B cell (primary cell): Measurements from ENCODE around the gene SRGAP1. TPM values are rescaled to one million over a fixed set of nuclear protein-coding genes. Genes with fewer than 3 reads are reported as not detected.

Experiments used
- ATAC-seq: fragments of 200-7000 bp; cut with Tn5 transposase; one replicate; pipeline ENCODE4 v1.10.0; 2021; ENCODE audit warnings: low read depth, mild to moderate bottlenecking, moderate number of reproducible peaks, moderate library complexity
- CTCF ChIA-PET: fragments of 350-600 bp; sonication (Branson Sonifier 250); formaldehyde crosslinking; loops from one replicate; lab custom pipeline; 2021; ENCODE audit warnings: antibody characterized with exemption, inconsistent platforms; lab: Charles Lee
- POLR2A ChIA-PET: fragments of 350-600 bp; sonication (Branson Sonifier 250); formaldehyde crosslinking; loops from one replicate; lab custom pipeline; 2021; ENCODE audit warnings: antibody characterized with exemption; lab: Charles Lee
- DNase-seq: peaks from one replicate; pipeline ENCODE4 v3.0.0; 2013
- H2AFZ ChIP-seq: 2 replicates; pipeline ENCODE4 v1.6.1; 2012; ENCODE audit warnings: mild to moderate bottlenecking, low read depth, low read length; ENCODE audit not compliant: insufficient read depth, poor library complexity, severe bottlenecking
- H3K27ac ChIP-seq, 2 donors: 1 replicate in 1 of 2; 2 replicates in 1 of 2; pipeline ENCODE4 v1.5.1; 2012 to 2013; ENCODE audit warnings: low read length in 2 of 2, mild to moderate bottlenecking in 2 of 2, moderate library complexity in 1 of 2
- H3K27me3 ChIP-seq, 4 experiments: fragments of 200-600 bp in 1 of 4; sonication (generic) in 1 of 4; replicated peaks in 1 of 4; 1 replicate in 2 of 4; 2 replicates in 2 of 4; pipeline versions ENCODE4 v1.6.1 to v1.7.0; 2013 to 2016; ENCODE audit warnings: low read length in 3 of 4, mild to moderate bottlenecking in 2 of 4, mixed read lengths in 1 of 4, moderate library complexity in 1 of 4; ENCODE audit not compliant: insufficient read depth in 4 of 4, control insufficient read depth in 3 of 4; ENCODE audit errors: control extremely low read depth in 1 of 4
- H3K36me3 ChIP-seq, 2 experiments: replicated peaks in 1 of 2; 1 replicate in 1 of 2; 2 replicates in 1 of 2; pipeline versions ENCODE4 v1.6.1 to v1.7.1; 2013; ENCODE audit warnings: low read length in 1 of 2; ENCODE audit not compliant: insufficient read depth in 2 of 2, control insufficient read depth in 1 of 2; ENCODE audit errors: control extremely low read depth in 1 of 2, extremely low read depth in 1 of 2
- H3K4me1 ChIP-seq, 2 donors: fragments of 200-600 bp in 1 of 2; sonication (generic) in 1 of 2; 1 replicate in 1 of 2; 2 replicates in 1 of 2; pipeline versions ENCODE4 v1.5.1 to v1.6.1; 2013 to 2017; ENCODE audit warnings: low read length in 2 of 2; ENCODE audit not compliant: control insufficient read depth in 2 of 2, insufficient read depth in 2 of 2
- H3K4me2 ChIP-seq: replicated peaks from 2 replicates; pipeline ENCODE3; 2012; ENCODE audit warnings: mild to moderate bottlenecking, low read depth, low read length; ENCODE audit not compliant: poor library complexity, severe bottlenecking
- H3K4me3 ChIP-seq, 5 experiments: fragments of 200-600 bp in 1 of 5; sonication (generic) in 1 of 5; 1 replicate in 3 of 5; 2 replicates in 2 of 5; pipeline versions ENCODE4 v1.5.1 to v1.7.0; 2011 to 2016; ENCODE audit warnings: low read length in 4 of 5, mild to moderate bottlenecking in 4 of 5, low read depth in 2 of 5, control low read depth in 1 of 5, moderate library complexity in 1 of 5; ENCODE audit not compliant: insufficient read depth in 1 of 5; ENCODE audit errors: control extremely low read depth in 1 of 5, extremely low read depth in 1 of 5
- H3K79me2 ChIP-seq: fragments of 200-600 bp; sonication (generic); one replicate; pipeline ENCODE4 v1.6.0; 2016; ENCODE audit warnings: low read length; ENCODE audit not compliant: control insufficient read depth, insufficient read depth
- H3K9ac ChIP-seq: fragments of 200-600 bp; sonication (generic); 2 replicates; pipeline ENCODE4 v1.6.1; 2017; ENCODE audit warnings: mild to moderate bottlenecking, low read length, moderate library complexity
- H3K9me3 ChIP-seq, 3 donors: one replicate each; pipeline versions ENCODE4 v1.6.1 to v1.7.1; 2013; ENCODE audit warnings: low read length in 2 of 3; ENCODE audit not compliant: control insufficient read depth in 2 of 3, insufficient read depth in 1 of 3; ENCODE audit errors: control extremely low read depth in 1 of 3
- H4K20me1 ChIP-seq: 2 replicates; pipeline ENCODE4 v1.6.0; 2012; ENCODE audit warnings: mild to moderate bottlenecking, low read length; ENCODE audit not compliant: insufficient read depth, control insufficient read depth, poor library complexity, severe bottlenecking
- H3K27ac Mint-ChIP-seq: one replicate; pipeline ENCODE4 v1.8.0; 2021; ENCODE audit warnings: mixed read lengths
- H3K27me3 Mint-ChIP-seq: one replicate; pipeline ENCODE4 v1.8.0; 2021; ENCODE audit warnings: mixed read lengths
- H3K4me1 Mint-ChIP-seq: one replicate; pipeline ENCODE4 v1.8.0; 2021; ENCODE audit warnings: mixed read lengths
- H3K4me3 Mint-ChIP-seq: one replicate; pipeline ENCODE4 v1.8.0; 2021; ENCODE audit warnings: mixed read lengths
- H3K9me3 Mint-ChIP-seq: one replicate; pipeline ENCODE4 v1.8.0; 2022; ENCODE audit warnings: mixed read lengths; ENCODE audit not compliant: insufficient read depth
- CTCF ChIP-seq: fragments of 200-600 bp; IDR thresholded peaks from one replicate; pipeline ENCODE4 v1.8.0; 2022; ENCODE audit warnings: antibody characterized with exemption, mild to moderate bottlenecking
- EZH2 ChIP-seq: IDR thresholded peaks from 2 replicates; pipeline ENCODE4 v1.6.1; 2012; ENCODE audit warnings: borderline replicate concordance, low read depth, mild to moderate bottlenecking, moderate library complexity, low read length; ENCODE audit not compliant: insufficient read depth, poor library complexity, severe bottlenecking
- WGBS: methylation state at CpG from one replicate; pipeline ENCODE4 v1.1.5; 2013; ENCODE audit warnings: missing lambda C conversion rate; ENCODE audit not compliant: insufficient coverage; 5-methylcytosine and 5-hydroxymethylcytosine counted together
- intact Hi-C: fragments of 100-400 bp; cut with micrococcal nuclease; formaldehyde crosslinking; loops from one replicate; pipeline ENCODE4 v1.10.0; 2022
- polyA plus RNA-seq: library from polyadenylated mRNA; depleted of rRNA; stranded (reverse); fragments of >200 nt; gene quantifications from 2 replicates; pipeline ENCODE4 v1.2.3, GENCODE V29; 2012
- total RNA-seq, 2 donors: library from RNA; stranded (reverse); fragments of 120-200 nt in 1 of 2; gene quantifications; 1 replicate in 1 of 2; 2 replicates in 1 of 2; pipeline versions ENCODE4 v1.2.3 to v1.2.4, GENCODE V29; 2013 to 2022

The SRGAP1 gene
- total and polyA plus RNA-seq, 2 donors (not counting 1 experiment from before 2014, with no cell fraction given), result under 0.01 to 0.22 TPM

DNA sequence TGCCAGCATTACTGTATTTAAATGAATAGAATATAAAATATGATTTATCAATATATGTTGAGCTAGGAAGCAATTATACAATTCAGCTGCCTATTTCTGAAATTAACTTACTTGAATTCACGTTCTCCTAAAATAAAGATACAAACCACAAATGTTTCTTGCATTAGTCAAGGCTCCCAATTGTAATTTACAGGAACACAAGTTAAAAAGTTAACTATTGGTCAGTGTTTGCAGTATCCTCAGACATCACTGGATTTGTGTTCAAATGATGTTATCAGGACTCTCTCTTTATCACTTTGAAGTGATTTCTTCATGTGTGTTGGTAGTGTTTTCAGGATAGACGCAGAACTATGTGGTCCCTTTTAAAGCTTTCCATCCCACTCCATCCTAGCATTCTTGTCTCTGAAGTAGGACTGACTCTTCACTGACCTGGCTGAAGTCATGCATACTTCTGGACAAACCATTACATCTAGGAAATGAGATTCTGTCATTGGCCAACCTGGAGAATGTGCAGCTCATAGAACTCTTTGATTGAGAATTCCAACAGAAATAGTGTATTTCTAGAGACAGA is 221.5 kb downstream of the SRGAP1 start:
- TF ChIP-seq EZH2 (no peak), CTCF (no peak)
- Histone ChIP-seq H3K9me3 (no peaks in the 10 kb centered on the region), H4K20me1 (no peaks in the 10 kb centered on the region), H3K27ac (no peak overlapping the region), H3K27me3 (no peaks in the 10 kb centered on the region), H3K36me3 (no peaks in the 10 kb centered on the region), H3K4me2 (no peak overlapping the region), H2AFZ (no peak overlapping the region), H3K79me2 (no peaks in the 10 kb centered on the region), H3K9ac (no peak overlapping the region), H3K4me1 (no peaks in the 10 kb centered on the region), H3K4me3 (no peak overlapping the region)
- H3K4me3 Mint-ChIP-seq, result no peak overlapping the region
- no CpG with 5 or more reads among the region's 2 CpGs for WGBS
- no peak overlapping the region for H3K27ac Mint-ChIP-seq
- H3K4me1 Mint-ChIP-seq, result no peaks in the 10 kb centered on the region
- H3K27me3 Mint-ChIP-seq, result no peaks in the 10 kb centered on the region
- no peaks in the 10 kb centered on the region for H3K9me3 Mint-ChIP-seq
- no peak for DNase-seq
- ATAC-seq, result no peak
- ChIA-PET CTCF (no interaction called here), POLR2A (no interaction called here)
- intact Hi-C loops, result no loop called here

- H2AFZ ChIP-seq, result no peak overlapping the region
- WGBS, result 100% methylated on average over 1 of the region's 2 CpGs
- TF ChIP-seq EZH2 (no peak), CTCF (no peak)
- no peak overlapping the region for H3K4me3 Mint-ChIP-seq
- POLR2A ChIA-PET, result no interaction called here
- intact Hi-C loops, result no loop called here
- no peaks in the 10 kb centered on the region for H3K9me3 ChIP-seq
- no peaks in the 10 kb centered on the region for H3K36me3 ChIP-seq
- H3K9ac ChIP-seq, result no peak overlapping the region
- no peaks in the 10 kb centered on the region for H3K79me2 ChIP-seq
- CTCF ChIA-PET, result no interaction called here
- H3K27ac ChIP-seq, result no peak overlapping the region
- no peaks in the 10 kb centered on the region for H3K9me3 Mint-ChIP-seq
- no peak for ATAC-seq
- no peak overlapping the region for H3K4me3 ChIP-seq
- DNase-seq, result no peak
- H3K27ac Mint-ChIP-seq, result no peak overlapping the region
- H4K20me1 ChIP-seq, result no peaks in the 10 kb centered on the region
- no peaks in the 10 kb centered on the region for H3K27me3 Mint-ChIP-seq
- no peaks in the 10 kb centered on the region for H3K4me1 Mint-ChIP-seq
- H3K27me3 ChIP-seq, result no peaks in the 10 kb centered on the region
- no peaks in the 10 kb centered on the region for H3K4me1 ChIP-seq
- H3K4me2 ChIP-seq, result no peak overlapping the region
These were observed 222.3 kb downstream of the SRGAP1 start for GRCh38 chr12:64066776-64067175.
